Measurements from ENCODE around the gene CHD6.

Gene CHD6

DNA sequence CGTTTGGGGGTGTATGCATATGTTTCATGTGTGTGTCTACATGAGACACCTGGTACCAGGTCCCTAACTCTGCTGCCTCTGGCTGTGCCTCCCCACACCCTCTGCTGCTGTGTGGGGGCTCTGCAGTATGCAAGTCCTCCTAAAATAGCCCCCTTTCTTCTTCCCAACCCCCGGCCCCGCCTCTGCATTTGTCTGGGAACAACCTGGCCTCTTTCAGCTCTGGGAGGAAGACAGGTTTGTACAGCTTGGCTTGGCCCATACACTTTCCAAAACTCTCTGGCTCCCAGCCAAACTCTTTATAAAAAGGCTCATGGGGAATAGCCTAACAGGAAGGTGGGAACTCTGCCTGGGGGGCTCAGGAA, 224.5 kb downstream of the CHD6 start:
- no peak for DNase-seq (ENCODE audit: low spot score)

DNA sequence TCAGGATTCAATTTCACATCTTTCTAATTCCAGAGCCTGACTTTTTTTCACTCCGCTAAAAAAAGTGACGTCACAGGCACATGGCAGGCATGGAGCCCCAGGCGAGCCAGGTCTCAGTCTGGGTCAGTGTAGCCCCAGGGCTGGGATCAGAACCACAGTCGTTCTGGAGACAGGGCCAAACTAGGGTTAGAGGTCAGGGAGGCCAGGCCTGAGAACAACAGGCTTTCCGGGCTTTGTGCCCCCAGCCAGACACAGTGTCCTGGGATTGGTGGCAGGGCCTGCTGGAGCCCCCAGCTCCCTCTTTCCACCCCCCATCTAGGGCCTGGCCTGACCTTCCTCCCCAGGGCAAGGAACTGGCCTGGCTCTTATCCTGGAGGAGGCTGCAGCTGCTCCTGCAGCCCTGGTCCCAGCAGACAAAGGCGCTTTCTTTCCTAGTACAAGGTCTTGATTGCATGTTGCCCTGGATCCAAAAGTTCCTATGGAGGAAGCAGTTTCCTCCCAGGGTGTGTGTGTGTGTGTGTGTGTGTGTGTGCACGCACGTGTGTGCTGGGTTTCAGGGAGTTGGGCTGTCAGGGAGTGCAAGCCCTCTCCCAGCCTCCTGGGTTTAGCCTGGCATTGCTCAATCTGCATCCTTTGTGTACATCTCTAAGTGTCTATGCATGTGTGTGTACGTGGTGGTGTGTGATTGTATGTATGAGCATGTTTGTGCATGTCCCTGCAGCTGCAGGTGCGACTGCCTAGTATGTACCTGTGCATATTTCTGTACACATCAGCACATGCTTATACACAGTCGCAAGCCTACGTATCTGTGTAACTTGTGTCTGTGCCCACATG, 225.1 kb downstream of the CHD6 start:
- DNase-seq (ENCODE audit: low spot score), result no peak

DNA sequence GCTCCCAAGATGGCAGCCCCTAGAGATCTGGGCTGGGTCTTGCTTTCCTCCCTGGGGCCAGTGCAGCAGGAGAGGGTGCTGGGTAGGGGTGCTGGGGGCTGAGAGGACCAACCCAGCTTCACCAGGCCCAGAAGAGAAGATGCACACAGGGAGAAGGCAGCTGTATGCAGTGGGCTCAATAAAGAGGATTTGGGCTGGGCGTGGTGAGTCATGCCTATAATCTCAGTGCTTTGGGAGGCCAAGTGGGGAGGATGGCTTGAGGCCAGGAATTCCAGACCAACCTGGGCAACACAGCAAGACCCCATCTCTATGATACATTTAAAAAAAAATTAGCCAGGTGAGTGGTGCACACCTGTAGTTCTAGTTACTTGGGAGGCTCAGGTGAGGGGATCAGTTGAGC, 225.9 kb downstream of the CHD6 start:
- no peak for DNase-seq (ENCODE audit: low spot score)

DNA sequence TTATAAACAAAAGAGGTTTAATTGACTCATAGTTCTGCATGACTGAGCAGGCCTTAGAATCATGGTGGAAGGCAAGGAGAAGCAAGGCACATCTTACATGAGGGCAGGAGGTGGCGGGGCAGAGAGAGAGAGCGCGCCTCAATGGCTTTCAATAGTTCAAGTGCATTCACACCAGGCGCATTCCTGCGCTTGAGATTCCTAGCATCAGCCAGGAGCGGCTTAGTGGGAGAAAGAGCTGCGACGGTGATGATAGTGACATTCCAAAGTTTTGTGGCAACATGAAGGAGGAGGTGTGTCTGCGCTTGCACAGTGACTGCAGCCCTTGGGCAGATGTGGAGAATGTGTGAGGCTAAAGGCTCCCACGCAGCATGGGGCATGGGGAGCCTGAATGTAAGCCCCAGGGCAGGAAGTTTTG, 226.6 kb downstream of the CHD6 start:
- DNase-seq (ENCODE audit: low spot score), result no peak

DNA sequence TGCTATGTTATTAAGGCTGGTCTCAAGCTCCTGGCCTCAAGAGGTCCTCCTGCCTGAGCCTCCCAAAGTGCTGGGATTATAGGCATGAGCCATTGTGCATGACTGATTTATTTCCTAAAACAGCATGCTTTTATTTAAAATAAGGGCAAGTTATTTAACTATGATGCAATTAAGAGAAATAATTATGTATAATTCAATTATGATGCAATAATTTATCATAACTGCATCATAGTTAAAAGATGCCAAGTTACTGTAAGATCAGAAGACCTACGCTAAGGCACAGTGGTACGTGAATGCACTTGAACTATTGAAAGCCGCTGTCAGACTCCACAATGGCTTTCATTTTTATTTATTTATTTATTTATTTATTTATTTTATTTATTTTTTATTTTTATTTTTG, 227.3 kb downstream of the CHD6 start:
- no peak for DNase-seq (ENCODE audit: low spot score)

DNA sequence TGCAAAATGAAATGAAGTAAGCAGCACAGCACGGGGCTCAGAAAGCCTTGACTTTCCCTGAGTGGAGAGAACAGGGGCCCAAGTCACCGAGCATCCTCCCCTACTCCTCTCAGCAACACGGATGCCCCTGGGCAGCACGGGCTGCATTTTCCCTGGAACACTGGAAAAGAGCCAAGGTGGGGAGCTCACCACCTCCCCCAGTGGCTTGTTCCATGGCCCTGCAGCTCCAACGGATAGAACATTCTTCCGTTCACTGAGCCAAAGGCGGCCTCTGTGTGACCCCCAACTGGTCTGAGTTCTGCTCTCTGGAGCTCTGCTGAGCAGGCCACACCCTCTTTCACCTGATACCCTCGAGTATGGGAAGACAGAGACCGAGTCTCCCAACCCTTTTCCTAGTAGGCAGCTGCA, 230.7 kb downstream of the CHD6 start:
- no peak for DNase-seq (ENCODE audit: low spot score)

DNA sequence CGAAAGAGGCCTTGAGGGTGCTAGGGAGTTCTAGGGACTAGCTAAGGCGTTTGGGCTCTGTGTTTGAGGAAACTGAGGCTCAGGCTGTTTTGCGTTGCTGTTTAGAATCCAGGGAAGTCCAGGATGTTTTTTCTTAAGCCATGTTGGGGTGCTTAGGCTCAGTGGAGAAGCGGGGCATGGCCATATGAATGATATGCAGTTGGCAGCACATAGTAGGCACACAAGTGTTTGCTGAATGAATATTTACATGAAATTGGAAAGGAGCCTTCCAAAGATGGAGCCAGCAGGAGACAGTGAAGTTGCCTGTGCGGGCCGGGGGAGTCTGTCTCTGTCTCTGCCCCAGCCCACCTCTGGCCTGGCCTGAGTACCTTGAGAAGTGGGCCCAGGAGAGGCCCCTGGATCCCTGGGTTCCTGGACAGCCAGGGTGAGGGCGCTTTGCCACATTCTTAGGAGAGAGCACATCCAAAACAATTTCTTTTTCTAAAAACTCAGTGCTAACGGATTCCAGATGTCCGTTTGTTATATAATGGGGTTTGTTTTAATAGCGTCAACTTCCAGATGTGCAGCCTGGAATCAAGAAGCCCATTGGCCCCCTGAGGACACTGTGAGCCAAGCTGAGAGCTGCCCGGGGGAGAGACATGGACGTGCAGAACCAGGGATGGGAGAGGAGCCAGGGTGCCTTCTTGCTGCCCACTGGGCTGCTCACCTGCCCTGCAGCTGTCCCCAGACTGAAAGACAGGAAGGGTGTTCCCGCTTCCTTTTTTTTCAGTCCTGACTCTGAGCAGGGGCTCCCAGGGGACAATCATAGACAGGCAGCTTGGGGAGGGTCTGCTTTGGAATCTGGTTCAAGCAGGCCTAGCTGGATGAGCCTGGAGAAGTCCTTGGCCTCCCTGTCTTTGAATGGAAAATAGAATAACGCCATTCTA, 231.4 kb downstream of the CHD6 start:
- DNase-seq (ENCODE audit: low spot score), result no peak

DNA sequence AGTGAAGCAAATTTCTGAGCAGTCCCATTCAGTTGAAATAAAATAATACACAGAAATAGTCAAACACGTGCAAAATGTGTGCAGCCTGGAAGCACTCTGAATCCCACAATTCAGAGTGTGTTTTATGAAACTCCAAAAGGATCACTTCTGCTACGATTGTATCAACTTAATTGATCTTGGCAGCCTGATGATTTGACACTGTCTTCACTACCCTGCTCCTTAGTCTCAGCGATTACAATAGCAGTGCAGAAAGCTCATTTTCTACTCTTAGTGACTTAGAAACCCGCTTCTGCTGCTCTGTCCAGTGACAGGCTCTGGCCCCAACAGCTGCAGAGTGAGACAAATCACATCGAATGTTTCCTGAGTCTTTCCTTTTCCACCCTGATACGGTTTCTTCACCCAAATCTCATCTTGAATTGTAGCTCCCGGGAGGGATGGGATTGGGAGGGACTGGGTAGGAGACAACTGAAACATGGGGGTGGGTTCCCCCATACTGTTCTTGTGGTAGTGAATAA, 235.3 kb downstream of the CHD6 start:
- DNase-seq (ENCODE audit: low spot score), result no peak

DNA sequence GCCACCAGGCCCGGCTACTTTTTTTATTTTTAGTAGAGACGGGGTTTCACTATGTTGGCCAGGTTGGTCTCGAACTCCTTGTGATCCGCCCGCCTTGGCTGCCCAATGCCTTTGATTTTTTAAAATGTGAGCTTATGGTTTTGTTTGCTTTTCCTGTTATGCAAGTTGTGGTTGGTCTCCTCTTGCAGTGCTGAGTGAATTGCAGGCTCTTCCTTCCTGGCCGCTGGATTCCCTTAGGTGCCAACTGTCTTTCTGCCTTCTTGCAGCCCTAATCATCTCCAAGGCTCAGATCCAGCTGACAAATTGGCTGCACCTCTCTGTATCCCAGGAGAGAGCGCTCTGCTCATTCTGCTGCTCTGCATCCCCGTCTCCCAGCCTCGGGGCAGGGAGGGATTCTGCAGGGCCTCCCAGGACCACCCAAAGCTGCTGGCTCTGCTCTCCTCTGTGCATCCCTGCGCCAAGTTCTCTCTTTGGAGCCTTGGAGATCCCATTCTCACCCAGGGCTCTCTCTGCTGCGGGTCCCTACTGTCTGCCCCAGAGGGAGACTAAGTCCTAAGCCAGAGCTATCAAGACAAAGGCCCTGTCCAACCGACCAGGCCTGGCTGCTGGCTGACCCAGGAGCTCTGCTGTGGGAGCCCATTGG, 237.5 kb downstream of the CHD6 start:
- no peak for DNase-seq (ENCODE audit: low spot score)

DNA sequence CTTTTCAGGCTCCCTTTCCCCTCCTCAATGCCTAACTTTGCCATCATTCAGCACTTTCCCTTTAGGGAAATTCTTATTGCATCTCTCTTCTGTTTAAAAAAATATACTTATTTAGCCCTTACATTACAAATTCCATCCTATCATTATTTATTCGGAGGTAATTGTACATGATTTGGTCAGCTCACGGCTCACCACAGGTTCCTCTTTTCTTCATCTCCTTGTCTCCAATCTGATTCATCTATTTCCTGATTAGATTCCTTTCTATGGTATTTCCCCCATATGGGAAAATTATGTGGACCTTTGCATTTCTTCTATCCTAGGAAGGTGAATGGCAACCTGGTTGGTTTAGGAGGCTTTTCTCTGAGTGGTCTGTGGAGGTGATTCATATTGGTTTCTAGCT, 238.6 kb downstream of the CHD6 start:
- no peak for DNase-seq (ENCODE audit: low spot score)

DNA sequence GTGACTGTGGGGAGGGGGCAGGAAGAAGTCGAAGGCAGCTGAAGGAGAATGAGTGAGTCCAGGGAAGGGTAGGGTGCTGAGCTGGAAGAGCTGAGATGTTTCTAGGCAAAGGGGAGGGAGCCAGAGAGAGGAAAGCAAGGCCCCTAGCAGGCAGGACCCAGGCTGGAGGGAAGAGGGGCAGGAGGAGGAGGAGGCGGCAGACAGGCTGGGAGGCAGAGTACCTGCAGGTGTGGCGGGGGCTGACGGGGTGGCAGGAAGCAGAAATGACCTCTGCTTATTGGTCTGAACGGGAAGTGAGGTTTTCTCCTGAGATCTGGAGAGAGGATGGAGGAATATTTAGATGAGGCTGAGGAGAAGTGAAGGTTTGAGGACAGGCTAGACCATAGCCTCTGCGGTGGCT, 240.9 kb downstream of the CHD6 start:
- no peak for DNase-seq (ENCODE audit: low spot score)

DNA sequence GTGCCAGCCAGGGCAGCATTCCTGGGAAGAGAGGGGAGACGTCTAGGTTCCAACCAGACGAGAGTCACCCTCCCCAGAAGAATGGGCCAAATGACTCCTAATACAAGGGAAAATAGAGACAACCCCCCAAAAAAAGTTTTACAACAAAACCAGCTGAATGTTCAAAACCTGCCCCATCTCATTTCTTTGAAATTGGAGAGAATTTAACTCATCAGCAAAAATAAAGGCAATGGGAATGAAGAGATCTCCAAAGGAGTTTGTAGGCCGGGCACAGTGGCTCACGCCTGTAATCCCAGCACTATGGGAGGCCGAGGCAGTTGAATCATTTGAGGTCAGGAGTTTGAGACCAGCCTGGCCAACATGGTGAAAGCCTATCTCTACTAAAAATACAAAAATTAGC, 241.8 kb downstream of the CHD6 start:
- no peak for DNase-seq (ENCODE audit: low spot score)

DNA sequence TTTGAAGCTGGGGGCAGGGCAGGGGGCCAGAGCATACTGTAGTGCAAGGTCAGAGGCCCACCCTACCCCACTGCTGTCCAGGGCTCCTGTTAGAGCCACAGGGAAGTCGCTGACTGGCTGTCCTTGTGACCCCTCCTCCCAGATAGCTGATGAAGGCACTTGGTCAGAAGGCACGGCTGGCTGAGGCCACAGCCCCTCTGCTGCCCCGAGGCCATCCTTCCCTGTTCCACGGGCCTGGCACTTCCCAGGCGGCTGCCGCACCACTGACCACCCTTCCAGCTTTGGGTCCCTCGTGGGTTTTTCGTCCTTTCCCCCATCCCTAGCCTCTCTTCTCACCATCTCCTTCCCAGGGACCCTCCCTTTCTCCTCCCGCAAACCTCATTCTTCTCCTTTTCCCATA, 242.3 kb downstream of the CHD6 start:
- DNase-seq (ENCODE audit: low spot score), result no peak

DNA sequence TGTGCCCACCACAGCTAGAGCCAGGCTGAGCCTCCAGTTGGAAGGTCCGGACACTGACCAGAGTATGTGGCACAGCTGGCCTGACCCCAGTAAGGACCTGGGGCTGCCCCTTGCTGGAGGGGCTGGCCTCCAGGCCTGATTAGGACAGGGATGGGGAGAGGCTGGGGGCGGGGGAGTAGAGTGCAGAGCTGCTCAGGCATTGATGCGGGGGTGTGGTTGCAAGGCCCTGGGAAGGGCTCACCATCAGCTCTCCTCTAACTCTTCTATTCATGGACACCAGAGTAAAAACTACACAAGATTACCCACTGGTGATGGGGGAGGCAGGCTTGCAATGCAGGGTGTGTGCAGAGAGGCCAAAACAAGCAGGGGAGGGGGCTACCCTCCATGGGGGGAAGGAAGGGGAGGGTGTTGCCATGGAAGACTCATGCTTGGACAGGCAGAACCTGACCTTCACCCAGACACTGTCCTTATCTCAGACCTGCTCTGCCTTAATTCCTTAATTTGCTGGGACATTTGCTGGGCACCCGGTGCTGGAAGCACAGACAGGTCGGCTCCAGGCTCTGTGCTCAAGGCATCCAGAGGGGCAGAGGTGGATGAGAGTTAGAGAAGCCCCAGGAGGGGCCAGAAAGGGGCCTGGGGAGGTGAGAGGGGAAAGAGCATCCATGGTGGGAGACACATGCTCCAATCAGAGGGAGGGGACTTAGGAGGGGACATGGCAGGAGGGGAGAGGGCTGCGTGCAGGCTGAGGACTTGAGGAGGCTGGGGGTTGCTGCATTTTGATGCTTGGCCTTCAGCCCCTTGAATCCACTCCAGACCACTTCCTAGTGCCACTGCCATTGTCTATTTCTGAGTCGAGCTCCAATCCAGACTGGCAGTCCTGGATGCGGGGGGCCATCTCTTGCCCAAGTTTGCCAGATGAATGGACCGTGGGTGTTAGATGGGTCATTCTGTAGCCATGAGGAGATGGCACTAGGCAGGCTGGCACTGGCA, 244.0 kb downstream of the CHD6 start:
- DNase-seq (ENCODE audit: low spot score), result no peak

DNA sequence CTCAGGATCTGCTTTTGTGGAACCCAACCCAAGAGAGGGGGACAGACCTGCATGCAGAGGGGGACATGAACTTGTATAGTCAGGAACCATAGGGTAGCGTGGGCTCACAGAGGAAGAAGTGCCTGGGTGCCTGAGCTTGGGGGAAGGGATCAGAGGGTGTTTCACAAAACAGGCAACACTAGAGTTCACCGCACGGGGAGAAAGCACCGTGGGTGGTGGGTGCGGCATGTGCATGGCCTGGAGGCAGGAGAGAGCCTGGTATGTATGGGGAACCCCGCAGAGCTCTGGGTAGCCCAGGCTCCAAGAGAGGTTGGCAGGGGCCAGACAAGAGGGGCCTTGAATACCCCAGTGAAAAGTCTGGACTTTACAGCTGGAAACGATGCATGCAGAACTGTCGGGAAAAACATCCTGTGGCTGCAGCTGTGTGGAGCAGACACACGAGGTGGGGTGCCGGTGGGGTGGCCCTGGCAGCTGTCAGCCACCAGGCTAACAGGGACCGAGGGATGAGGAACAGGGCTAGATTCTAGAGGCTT, 244.9 kb downstream of the CHD6 start:
- DNase-seq (ENCODE audit: low spot score), result no peak

DNA sequence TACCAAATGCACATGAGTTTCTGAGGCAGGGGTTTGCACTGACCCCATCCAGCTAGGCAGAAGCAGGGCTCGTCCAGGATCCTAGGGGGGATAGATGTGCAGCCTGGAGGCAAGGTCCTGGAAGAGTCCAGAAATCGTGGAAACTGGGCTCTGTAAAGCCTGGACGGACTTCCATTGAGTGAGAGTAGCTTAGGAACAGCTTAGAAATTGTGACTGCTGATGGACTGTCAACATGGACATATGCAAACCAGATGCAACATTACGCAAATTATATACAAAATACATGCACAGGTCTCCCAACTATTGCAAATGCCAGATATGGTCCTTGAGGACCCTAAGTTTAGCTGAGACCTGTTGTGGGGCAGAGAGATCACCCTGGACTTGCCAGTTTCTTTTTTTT, 246.8 kb downstream of the CHD6 start:
- no peak for DNase-seq (ENCODE audit: low spot score)

DNA sequence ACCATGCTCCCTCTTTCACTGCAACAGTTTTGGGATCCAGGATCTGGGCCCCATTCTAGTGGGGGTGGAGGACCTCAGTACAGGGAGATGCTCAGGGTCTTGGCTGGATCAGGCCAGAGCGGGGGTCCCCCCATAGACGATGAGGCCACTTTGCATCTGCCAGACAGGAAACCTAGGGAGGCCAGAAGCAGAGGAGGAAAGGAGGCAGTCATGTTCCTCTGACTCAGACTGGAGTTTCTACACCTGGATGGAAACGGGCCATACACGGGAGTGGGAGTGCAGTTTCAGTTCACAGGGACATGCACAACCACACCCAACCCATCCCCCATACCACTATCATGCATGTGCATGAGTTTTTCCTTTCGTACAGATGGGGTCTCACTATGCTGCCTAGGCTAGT, 248.0 kb downstream of the CHD6 start:
- DNase-seq (ENCODE audit: low spot score), result no peak

DNA sequence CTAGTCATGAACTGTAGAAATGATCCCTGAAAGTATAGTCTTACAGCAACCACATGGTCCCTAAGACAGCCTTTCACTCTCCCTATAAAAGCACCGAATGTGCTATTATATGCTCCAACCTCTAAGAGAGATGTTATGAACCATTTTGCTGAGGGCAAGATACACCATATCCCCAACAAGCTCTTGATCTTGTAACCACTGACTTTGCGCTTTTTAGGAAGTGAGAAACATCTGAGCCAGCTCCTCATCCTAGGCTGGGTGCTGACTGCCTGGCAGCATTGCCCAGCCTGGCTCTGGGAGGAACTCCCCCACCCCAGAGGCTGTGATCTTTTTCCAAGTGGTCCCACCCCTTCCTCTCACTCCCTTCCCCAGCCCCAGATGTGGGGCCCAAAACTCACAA, 248.5 kb downstream of the CHD6 start:
- no peak for DNase-seq (ENCODE audit: low spot score)

DNA sequence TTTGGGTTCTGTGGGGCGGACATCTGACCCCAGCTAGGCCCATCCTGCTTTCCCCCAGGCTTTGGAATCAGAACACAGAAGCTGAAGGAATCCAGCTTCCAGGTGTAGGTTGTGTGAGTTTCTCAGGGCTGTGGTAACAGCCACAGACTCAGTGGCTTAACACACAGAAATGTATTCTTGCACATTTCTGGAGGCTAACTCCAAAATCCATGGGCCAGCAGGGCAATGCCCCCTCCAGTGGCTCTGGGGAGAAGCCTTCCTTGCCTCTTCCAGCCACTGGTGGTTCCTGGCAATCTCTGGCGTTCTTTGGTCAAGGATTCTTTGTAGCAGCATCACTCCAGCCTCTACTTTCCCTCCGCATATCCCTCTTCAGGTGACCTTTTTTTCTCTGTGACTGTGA, 250.2 kb downstream of the CHD6 start:
- DNase-seq (ENCODE audit: low spot score), result no peak

DNA sequence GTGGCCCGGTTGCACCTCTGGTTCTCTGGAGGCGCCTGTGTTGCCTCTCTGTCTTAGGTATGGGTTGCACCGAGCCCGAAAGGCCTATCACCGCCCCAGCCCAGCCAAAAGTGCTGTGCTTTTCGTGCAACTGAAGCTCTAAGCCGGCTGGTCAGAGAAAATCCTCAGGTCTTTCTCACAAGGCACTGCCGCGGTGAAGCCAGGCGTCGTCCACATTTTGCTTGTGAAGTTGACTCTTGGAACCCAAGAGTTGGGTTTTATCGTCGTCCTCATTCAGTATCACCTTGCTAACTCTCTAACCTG, 250.8 kb downstream of the CHD6 start:
- DNase-seq (ENCODE audit: low spot score), result no peak
